Endothelial cell of umbilical vein (primary cell): Measurements from ENCODE around the gene GRAMD2B. TPM values are rescaled to one million over a fixed set of nuclear protein-coding genes. Genes with fewer than 3 reads are reported as not detected.

Experiments
- BruUV-seq: library from RNA; stranded (reverse); fragments of 400-500 nt; replicated peaks from 2 replicates; lab custom pipeline; 2021; lab: Mats Ljungman, UMichigan
- CTCF ChIA-PET: fragments of 300-600, 350-600 bp; sonication (Branson Sonifier 250); formaldehyde crosslinking; loops from one replicate; lab custom pipeline; 2021; ENCODE audit warnings: antibody characterized with exemption, inconsistent platforms; lab: Charles Lee
- POLR2A ChIA-PET: fragments of 300-600, 350-600 bp; sonication (Branson Sonifier 250); formaldehyde crosslinking; loops from one replicate; lab custom pipeline; 2021; ENCODE audit warnings: antibody characterized with exemption, inconsistent platforms; lab: Charles Lee
- DNase-seq: peaks from one replicate; pipeline ENCODE4 v3.0.0-alpha.2; 2011; ENCODE audit warnings: low read depth, low spot score
- FAIRE-seq: peaks from 2 replicates; lab custom pipeline; 2011; peaks lifted over from hg19 to GRCh38; lab: Jason Lieb, UNC
- H2AFZ ChIP-seq: 2 replicates; pipeline ENCODE4 v1.6.0; 2012; ENCODE audit warnings: low read depth, low read length, control low read depth, inconsistent platforms
- H3K27ac ChIP-seq: 2 replicates; pipeline ENCODE4 v1.5.1; 2011; ENCODE audit warnings: low read depth, mild to moderate bottlenecking, control low read depth, low read length, moderate library complexity; ENCODE audit not compliant: insufficient read depth
- H3K27me3 ChIP-seq, 2 experiments: 2 replicates each; pipeline versions ENCODE4 v1.6.0 to v1.6.1; 2011; ENCODE audit warnings: low read length in 2 of 2, mixed read lengths in 1 of 2; ENCODE audit not compliant: control insufficient read depth in 2 of 2, insufficient read depth in 2 of 2
- H3K36me3 ChIP-seq, 2 experiments: 2 replicates in 1 of 2; 3 replicates in 1 of 2; pipeline ENCODE4 v1.5.1; 2011; ENCODE audit warnings: low read length in 2 of 2, mild to moderate bottlenecking in 1 of 2, moderate library complexity in 1 of 2; ENCODE audit not compliant: control insufficient read depth in 2 of 2, insufficient read depth in 2 of 2; ENCODE audit errors: extremely low read depth in 1 of 2
- H3K4me1 ChIP-seq: 3 replicates; pipeline ENCODE4 v1.5.1; 2011; ENCODE audit warnings: mild to moderate bottlenecking, low read length; ENCODE audit not compliant: control insufficient read depth, insufficient read depth; ENCODE audit errors: extremely low read depth
- H3K4me2 ChIP-seq: 2 replicates; pipeline ENCODE4 v1.6.1; 2011; ENCODE audit warnings: low read length, control low read depth, mixed read lengths; ENCODE audit not compliant: insufficient read depth
- H3K4me3 ChIP-seq, 3 experiments: fragments of 200-600 bp in 1 of 3; sonication (generic), shearing (Covaris generic) in 1 of 3; replicated peaks in 1 of 3; 2 replicates each; pipeline ENCODE4 v1.5.1; 2011 to 2016; ENCODE audit warnings: control low read depth in 3 of 3, low read length in 3 of 3, mild to moderate bottlenecking in 2 of 3, inconsistent platforms in 1 of 3, low read depth in 1 of 3, moderate library complexity in 1 of 3; ENCODE audit not compliant: insufficient read depth in 1 of 3
- H3K79me2 ChIP-seq: 2 replicates; pipeline ENCODE4 v1.6.0; 2012; ENCODE audit warnings: low read length, inconsistent platforms; ENCODE audit not compliant: control insufficient read depth, insufficient read depth
- H3K9ac ChIP-seq: replicated peaks from 2 replicates; pipeline ENCODE3; 2011; ENCODE audit warnings: low read length, control low read depth; ENCODE audit not compliant: insufficient read depth; ENCODE audit errors: extremely low read depth
- H3K9me1 ChIP-seq: replicated peaks from 3 replicates; pipeline ENCODE4 v1.6.0; 2011; ENCODE audit warnings: mild to moderate bottlenecking, low read length; ENCODE audit not compliant: control insufficient read depth, insufficient read depth; ENCODE audit errors: extremely low read depth
- H3K9me3 ChIP-seq: replicated peaks from 2 replicates; pipeline ENCODE4 v1.5.1; 2012; ENCODE audit warnings: low read length, inconsistent platforms; ENCODE audit not compliant: control insufficient read depth, insufficient read depth
- H4K20me1 ChIP-seq: replicated peaks from 2 replicates; pipeline ENCODE3; 2011; ENCODE audit warnings: mild to moderate bottlenecking, low read length; ENCODE audit not compliant: control insufficient read depth, insufficient read depth; ENCODE audit errors: extremely low read depth
- CTCF ChIP-seq, 2 donors: IDR thresholded peaks; 1 replicate in 1 of 2; 2 replicates in 1 of 2; pipeline ENCODE4 v1.5.1; 2011; ENCODE audit warnings: low read length in 2 of 2, mild to moderate bottlenecking in 2 of 2, moderate library complexity in 2 of 2, control low read depth in 1 of 2, inconsistent platforms in 1 of 2, low read depth in 1 of 2; ENCODE audit not compliant: insufficient read depth in 1 of 2; ENCODE audit errors: extremely low read depth in 1 of 2
- EZH2 ChIP-seq: IDR thresholded peaks from 2 replicates; pipeline ENCODE4 v1.6.1; 2012; ENCODE audit warnings: borderline replicate concordance, low read depth, mild to moderate bottlenecking, moderate library complexity, low read length, inconsistent platforms; ENCODE audit not compliant: severe bottlenecking
- FOS ChIP-seq: IDR thresholded peaks from 2 replicates; pipeline ENCODE4 v1.6.1; 2011; ENCODE audit warnings: mild to moderate bottlenecking, low read length, moderate library complexity, borderline replicate concordance; ENCODE audit not compliant: insufficient read depth
- GATA2 ChIP-seq: IDR thresholded peaks from 2 replicates; pipeline ENCODE4 v1.7.0; 2011; ENCODE audit warnings: low read depth, mild to moderate bottlenecking, moderate library complexity, mixed read lengths, low read length; ENCODE audit not compliant: insufficient read length, insufficient read depth
- JUN ChIP-seq: IDR thresholded peaks from 2 replicates; pipeline ENCODE4 v1.6.1; 2011; ENCODE audit warnings: borderline replicate concordance, low read depth; ENCODE audit not compliant: insufficient read length, insufficient read depth
- MAX ChIP-seq: IDR thresholded peaks from 2 replicates; pipeline ENCODE4 v1.6.1; 2011; ENCODE audit not compliant: insufficient read depth, insufficient read length
- MYC ChIP-seq: IDR thresholded peaks from one replicate; pipeline ENCODE4 v1.6.1; 2011; ENCODE audit warnings: mild to moderate bottlenecking, low read depth, low read length
- POLR2A ChIP-seq: IDR thresholded peaks from 2 replicates; pipeline ENCODE4 v1.6.1; 2012; ENCODE audit warnings: low read depth, mild to moderate bottlenecking, control low read depth, low read length
- POLR2AphosphoS5 ChIP-seq: IDR thresholded peaks from 2 replicates; pipeline ENCODE4 v1.6.1; 2012; ENCODE audit warnings: low read depth, mild to moderate bottlenecking, control low read depth, low read length, moderate library complexity; ENCODE audit not compliant: insufficient read depth
- dilution Hi-C: fragments of 300-500 bp; cut with MboI; formaldehyde crosslinking; loops from one replicate; pipeline ENCODE4 v1.15.0; 2019; ENCODE audit warnings: low sequenced_read_pairs; ENCODE audit not compliant: extremely low pct_ligation_motif_present
- intact Hi-C: fragments of 100-400 bp; cut with micrococcal nuclease; formaldehyde crosslinking; loops from one replicate; pipeline ENCODE4 v1.10.0; 2022
- polyA plus RNA-seq, 4 experiments: library from polyadenylated mRNA; depleted of rRNA in 3 of 4; stranded (reverse) in 3 of 4; unstranded in 1 of 4; fragments of >200 nt; gene quantifications; 2 replicates each; pipeline versions ENCODE4 v1.2.1 to v1.2.3, GENCODE V29; 2011 to 2012; ENCODE audit warnings: missing spikeins in 1 of 4
- total RNA-seq: library from RNA; stranded (reverse); gene quantifications from 2 replicates; pipeline ENCODE4 v1.2.3, GENCODE V29; 2021

GRAMD2B gene
- total and polyA plus RNA-seq, 2 donors (not counting 3 experiments of a cell fraction or from before 2014, with no cell fraction given), result 2.0 to 5.5 TPM

DNA sequence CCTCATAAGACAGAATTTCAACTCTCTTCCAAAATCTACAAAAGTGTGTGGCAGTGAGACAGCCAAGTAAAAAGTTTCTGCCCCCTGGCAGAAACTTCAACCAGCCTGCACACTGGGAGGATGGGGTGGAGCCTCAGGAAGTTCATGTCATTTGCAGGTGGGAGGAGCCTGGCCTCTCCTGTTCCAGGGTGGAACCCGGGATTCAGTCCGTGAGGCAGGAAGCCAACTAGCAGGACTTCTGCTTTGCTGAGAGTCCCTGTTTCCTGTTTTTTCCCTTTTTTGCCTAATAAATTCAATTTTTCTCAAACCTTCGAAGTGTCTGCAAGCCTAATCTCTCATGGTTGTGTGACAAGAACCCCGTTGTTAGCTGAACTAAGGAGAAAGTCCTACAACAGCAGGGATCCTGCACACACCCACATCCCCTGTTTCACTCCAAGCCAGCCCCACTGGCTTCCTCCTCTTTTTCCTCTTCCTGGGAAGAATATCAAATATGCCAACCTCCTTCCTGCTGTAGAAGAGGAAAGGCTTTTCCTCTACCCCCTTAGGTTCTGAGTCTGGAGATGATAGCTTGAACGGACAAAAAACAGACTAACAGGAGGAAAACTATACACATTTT lies 102.5 kb downstream of the GRAMD2B start:
- H3K9ac ChIP-seq, result no peak overlapping the region
- peak overlapping the region in 1 of 3 experiments; percentile 23 for H3K4me3 ChIP-seq
- no peaks in the 10 kb centered on the region for H3K27me3 ChIP-seq
- H3K9me1 ChIP-seq, result no peaks in the 10 kb centered on the region
- ChIA-PET POLR2A (no interaction called here), CTCF (interaction anchor here (1.0 kb wide), 1 partner anchor 186 kb away, joined by 3 read pairs; no protein-coding TSS in a partner anchor)
- DNase-seq (peak; percentile 21), FAIRE-seq (peak; percentile 55)
- no peak overlapping the region for H3K27ac ChIP-seq
- H2AFZ ChIP-seq, result peak overlapping the region; percentile 96
- intact Hi-C loops (no loop called here), dilution Hi-C loops (loop anchor here (25.0 kb wide), 1 partner anchor 188 kb away; no protein-coding TSS in a partner anchor)
- peaks cover 6% of the 10 kb centered on the region for H3K4me1 ChIP-seq
- no peaks in the 10 kb centered on the region for H3K9me3 ChIP-seq
- no peaks in the 10 kb centered on the region for H4K20me1 ChIP-seq
- no peaks in the 10 kb centered on the region for H3K36me3 ChIP-seq
- H3K79me2 ChIP-seq, result no peaks in the 10 kb centered on the region
- BruUV-seq, result no TSS peak
- TF ChIP-seq POLR2AphosphoS5 (no peak), POLR2A (no peak), MAX (no peak), GATA2 (no peak), MYC (no peak), CTCF (IDR thresholded peaks at IDR 0.05; ENCODE audit: extremely low read depth in 1 of 2, insufficient read depth in 1 of 2, low read depth in 1 of 2, low read length in 2 of 2) (no peak), EZH2 (no peak), FOS (no peak), JUN (no peak)
- H3K4me2 ChIP-seq, result peak overlapping the region; percentile 69
